Activated naive CD4-positive, alpha-beta T cell treated with anti-CD3 and anti-CD28 coated beads for 36 hours (primary cell): ENCODE data around the gene GRAMD4. TPM values are rescaled to one million over a fixed set of nuclear protein-coding genes. Genes with fewer than 3 reads are reported as not detected.
"Not testable (repeated sequence)": the region's sequence is repeated elsewhere in the genome, so short reads cannot be mapped to it uniquely, and the experiment has no call there.

ENCODE experiments used
- CTCF ChIA-PET: fragments of 350-600 bp; sonication (Branson Sonifier 250); formaldehyde crosslinking; loops from one replicate; lab custom pipeline; 2021; ENCODE audit warnings: antibody characterized with exemption; lab: Charles Lee
- DNase-seq: peaks from one replicate; pipeline ENCODE4 v3.0.0-alpha.2; 2020
- H3K27ac Mint-ChIP-seq: one replicate; pipeline ENCODE4 v1.8.0; 2021; ENCODE audit warnings: mild to moderate bottlenecking, mixed read lengths
- H3K27me3 Mint-ChIP-seq: one replicate; pipeline ENCODE4 v1.8.0; 2021; ENCODE audit warnings: low read depth, mixed read lengths
- H3K36me3 Mint-ChIP-seq: one replicate; pipeline ENCODE4 v1.8.0; 2021; ENCODE audit warnings: low read depth, mixed read lengths
- H3K4me1 Mint-ChIP-seq: one replicate; pipeline ENCODE4 v1.8.0; 2021; ENCODE audit warnings: low read depth, mixed read lengths
- H3K4me3 Mint-ChIP-seq: one replicate; pipeline ENCODE4 v1.8.0; 2021; ENCODE audit warnings: mild to moderate bottlenecking, moderate library complexity, mixed read lengths
- H3K9me3 Mint-ChIP-seq: one replicate; pipeline ENCODE4 v1.8.0; 2021; ENCODE audit warnings: mixed read lengths
- intact Hi-C: fragments of 100-400 bp; cut with micrococcal nuclease; formaldehyde crosslinking; loops from one replicate; pipeline ENCODE4 v1.15.1; 2023
- total RNA-seq, 2 experiments: library from RNA; stranded (reverse); gene quantifications; one replicate each; pipeline ENCODE4 v1.2.3, GENCODE V29; 2021

The GRAMD4 gene
- total RNA-seq, 2 experiments from 2014 or later = 34.3 to 35.4 TPM

- no peak for DNase-seq
- Mint-ChIP-seq H3K4me3 (no peak overlapping the region), H3K4me1 (peaks cover 14% of the 10 kb centered on the region), H3K36me3 (no peaks in the 10 kb centered on the region), H3K27ac (no peak overlapping the region), H3K27me3 (no peaks in the 10 kb centered on the region), H3K9me3 (no peaks in the 10 kb centered on the region)
- intact Hi-C loops = no loop called here
- CTCF ChIA-PET = no interaction called here
Observed at GRCh38 chr22:46617986-46618647, 2.1 kb upstream of the GRAMD4 start.

- CTCF ChIA-PET = no interaction called here
- Mint-ChIP-seq H3K4me1 (peaks cover 9% of the 10 kb centered on the region), H3K27me3 (no peaks in the 10 kb centered on the region), H3K4me3 (no peak overlapping the region), H3K9me3 (no peaks in the 10 kb centered on the region), H3K27ac (no peak overlapping the region), H3K36me3 (no peaks in the 10 kb centered on the region)
- intact Hi-C loops = no loop called here
- DNase-seq = no peak
Observed at GRCh38 chr22:46618667-46619066, 1.5 kb upstream of the GRAMD4 start.

- no peaks in the 10 kb centered on the region for H3K27me3 Mint-ChIP-seq
- H3K36me3 Mint-ChIP-seq = no peaks in the 10 kb centered on the region
- CTCF ChIA-PET = no interaction called here
- no peak for DNase-seq
- H3K9me3 Mint-ChIP-seq = no peaks in the 10 kb centered on the region
- peaks cover 2% of the 10 kb centered on the region for H3K4me1 Mint-ChIP-seq
- no peak overlapping the region for H3K4me3 Mint-ChIP-seq
- H3K27ac Mint-ChIP-seq = no peak overlapping the region
- intact Hi-C loops = no loop called here
Observed at GRCh38 chr22:46619240-46619829, 851 bp upstream of the GRAMD4 start.

- intact Hi-C loops = no loop called here
- no peaks in the 10 kb centered on the region for H3K36me3 Mint-ChIP-seq
- H3K27ac Mint-ChIP-seq = no peak overlapping the region
- DNase-seq = no peak
- CTCF ChIA-PET = no interaction called here
- no peaks in the 10 kb centered on the region for H3K9me3 Mint-ChIP-seq
- no peak overlapping the region for H3K4me3 Mint-ChIP-seq
- no peaks in the 10 kb centered on the region for H3K27me3 Mint-ChIP-seq
- H3K4me1 Mint-ChIP-seq = no peaks in the 10 kb centered on the region
Observed at GRCh38 chr22:46620588-46621242, 529 bp downstream of the GRAMD4 start.

GRCh38 chr22:46621243-46621930 lies 1.2 kb downstream of the GRAMD4 start:
- DNase-seq, H3K36me3 Mint-ChIP-seq, H3K9me3 Mint-ChIP-seq, H3K4me3 Mint-ChIP-seq, H3K27ac Mint-ChIP-seq, H3K27me3 Mint-ChIP-seq, intact Hi-C loops, H3K4me1 Mint-ChIP-seq, CTCF ChIA-PET: not testable (repeated sequence)

- H3K27ac Mint-ChIP-seq = no peak overlapping the region
- H3K4me1 Mint-ChIP-seq = no peaks in the 10 kb centered on the region
- H3K36me3 Mint-ChIP-seq = no peaks in the 10 kb centered on the region
- no peak overlapping the region for H3K4me3 Mint-ChIP-seq
- no peaks in the 10 kb centered on the region for H3K27me3 Mint-ChIP-seq
- DNase-seq = no peak
- intact Hi-C loops = no loop called here
- no peaks in the 10 kb centered on the region for H3K9me3 Mint-ChIP-seq
- CTCF ChIA-PET = no interaction called here
Observed at GRCh38 chr22:46622081-46622521, 1.9 kb downstream of the GRAMD4 start.

- CTCF ChIA-PET = interaction anchor here (0.6 to 1.1 kb wide), 4 partner anchors 17 to 62 kb away, joined by 3 to 5 read pairs (median 3); no protein-coding TSS in a partner anchor
- H3K4me3 Mint-ChIP-seq = no peak overlapping the region
- intact Hi-C loops = no loop called here
- H3K27ac Mint-ChIP-seq = no peak overlapping the region
- no peaks in the 10 kb centered on the region for H3K27me3 Mint-ChIP-seq
- no peaks in the 10 kb centered on the region for H3K4me1 Mint-ChIP-seq
- DNase-seq = no peak
- H3K36me3 Mint-ChIP-seq = no peaks in the 10 kb centered on the region
- no peaks in the 10 kb centered on the region for H3K9me3 Mint-ChIP-seq
Observed at GRCh38 chr22:46625113-46625842, 5.1 kb downstream of the GRAMD4 start.

GRCh38 chr22:46625843-46626349 lies 5.7 kb downstream of the GRAMD4 start:
- Mint-ChIP-seq H3K9me3 (no peaks in the 10 kb centered on the region), H3K27ac (no peak overlapping the region), H3K4me1 (no peaks in the 10 kb centered on the region), H3K27me3 (no peaks in the 10 kb centered on the region), H3K36me3 (no peaks in the 10 kb centered on the region), H3K4me3 (no peak overlapping the region)
- CTCF ChIA-PET = interaction anchor here (0.6 to 0.9 kb wide), 2 partner anchors 37 to 62 kb away, joined by 3 read pairs; no protein-coding TSS in a partner anchor
- no peak for DNase-seq
- intact Hi-C loops = no loop called here

- H3K9me3 Mint-ChIP-seq = no peaks in the 10 kb centered on the region
- DNase-seq = no peak
- H3K27me3 Mint-ChIP-seq = no peaks in the 10 kb centered on the region
- no peak overlapping the region for H3K27ac Mint-ChIP-seq
- no peaks in the 10 kb centered on the region for H3K36me3 Mint-ChIP-seq
- CTCF ChIA-PET = no interaction called here
- no peaks in the 10 kb centered on the region for H3K4me1 Mint-ChIP-seq
- H3K4me3 Mint-ChIP-seq = no peak overlapping the region
- intact Hi-C loops = no loop called here
Observed at GRCh38 chr22:46626356-46626755, 6.2 kb downstream of the GRAMD4 start.

GRCh38 chr22:46626911-46627805 lies 7.0 kb downstream of the GRAMD4 start:
- no peak for DNase-seq
- H3K36me3 Mint-ChIP-seq = no peaks in the 10 kb centered on the region
- H3K27me3 Mint-ChIP-seq = no peaks in the 10 kb centered on the region
- H3K4me3 Mint-ChIP-seq = no peak overlapping the region
- CTCF ChIA-PET = no interaction called here
- no peak overlapping the region for H3K27ac Mint-ChIP-seq
- H3K9me3 Mint-ChIP-seq = no peaks in the 10 kb centered on the region
- no peaks in the 10 kb centered on the region for H3K4me1 Mint-ChIP-seq
- intact Hi-C loops = no loop called here

- no peaks in the 10 kb centered on the region for H3K36me3 Mint-ChIP-seq
- CTCF ChIA-PET = no interaction called here
- no peaks in the 10 kb centered on the region for H3K9me3 Mint-ChIP-seq
- no peaks in the 10 kb centered on the region for H3K4me1 Mint-ChIP-seq
- H3K27ac Mint-ChIP-seq = no peak overlapping the region
- no peak for DNase-seq
- no peak overlapping the region for H3K4me3 Mint-ChIP-seq
- no peaks in the 10 kb centered on the region for H3K27me3 Mint-ChIP-seq
- intact Hi-C loops = no loop called here
Observed at GRCh38 chr22:46627806-46628482, 7.8 kb downstream of the GRAMD4 start.
